HCT116 (cell line): ENCODE data around the gene PARP12. TPM values are rescaled to one million over a fixed set of nuclear protein-coding genes. Genes with fewer than 3 reads are reported as not detected.
A peak's percentile ranks its signal among the peaks of the same experiment; 100 is the strongest.

Source experiments
- ATAC-seq: fragments of 200-7000 bp; cut with Tn5 transposase; 2 replicates; pipeline ENCODE4 v1.9.1; 2020; ENCODE audit warnings: mild to moderate bottlenecking, moderate library complexity
- BruUV-seq: library from RNA; stranded (reverse); fragments of 400-500 nt; replicated peaks from 2 replicates; lab custom pipeline; 2021; lab: Mats Ljungman, UMichigan
- CTCF ChIA-PET: fragments of 300-600 bp; sonication (Branson Sonifier 250); formaldehyde crosslinking; loops from one replicate; lab custom pipeline; 2021; ENCODE audit warnings: antibody characterized with exemption; lab: Charles Lee
- POLR2A ChIA-PET: fragments of 300-600, 350-600 bp; sonication (Branson Sonifier 250); formaldehyde crosslinking; loops from one replicate; lab custom pipeline; 2021; ENCODE audit warnings: antibody characterized with exemption; lab: Charles Lee
- RAD21 ChIA-PET, 2 experiments: fragments of 300-600 bp; sonication (Branson Sonifier 250); formaldehyde crosslinking; loops; one replicate each; lab custom pipeline; 2023; ENCODE audit warnings: low total read pairs in 2 of 2; ENCODE audit not compliant: uncharacterized antibody in 2 of 2, unreplicated experiment in 2 of 2, low non-redundant PET in 1 of 2; lab: Charles Lee
- DNase-seq: peaks from one replicate; pipeline ENCODE4 v3.0.0-alpha.2; 2010; ENCODE audit warnings: low read depth, low spot score
- H2AFZ ChIP-seq: fragments of 200-600 bp; shearing (Covaris generic), sonication (generic); 2 replicates; pipeline ENCODE4 v1.6.1; 2017; ENCODE audit warnings: low read depth, mixed run types, mixed read lengths, antibody characterized with exemption, low read length; ENCODE audit not compliant: poor library complexity, severe bottlenecking
- H3K27ac ChIP-seq: 2 replicates; pipeline ENCODE4 v1.5.1; 2012; ENCODE audit warnings: low read depth, low read length
- H3K27me3 ChIP-seq: fragments of 200-600 bp; sonication (generic); 2 replicates; pipeline ENCODE4 v1.6.1; 2016; ENCODE audit warnings: mixed run types, low read length, mixed read lengths; ENCODE audit not compliant: insufficient read depth
- H3K36me3 ChIP-seq, 2 experiments: fragments of 200-500 bp in 1 of 2; fragments of 200-600 bp in 1 of 2; sonication (Bioruptor generic) in 1 of 2; sonication (generic) in 1 of 2; 2 replicates each; pipeline versions ENCODE4 v1.5.1 to v1.6.1; 2014 to 2016; ENCODE audit warnings: low read length in 2 of 2, inconsistent platforms in 1 of 2, mixed read lengths in 1 of 2, mixed run types in 1 of 2; ENCODE audit not compliant: insufficient read depth in 2 of 2, control insufficient read depth in 1 of 2
- H3K4me1 ChIP-seq, 2 experiments: fragments of 200-600 bp in 1 of 2; sonication (generic) in 1 of 2; 2 replicates each; pipeline versions ENCODE4 v1.5.1 to v1.6.1; 2012 to 2017; ENCODE audit warnings: low read length in 2 of 2, inconsistent platforms in 1 of 2, mild to moderate bottlenecking in 1 of 2, mixed read lengths in 1 of 2, mixed run types in 1 of 2, moderate library complexity in 1 of 2; ENCODE audit not compliant: insufficient read depth in 2 of 2, control insufficient read depth in 1 of 2
- H3K4me2 ChIP-seq: fragments of 200-600 bp; sonication (generic); 2 replicates; pipeline ENCODE4 v1.6.1; 2017; ENCODE audit warnings: mixed run types, low read length, mixed read lengths
- H3K4me3 ChIP-seq, 2 experiments: fragments of 200-600 bp in 1 of 2; sonication (generic) in 1 of 2; replicated peaks in 1 of 2; 2 replicates each; pipeline ENCODE4 v1.5.1; 2011 to 2016; ENCODE audit warnings: low read length in 2 of 2, control low read depth in 1 of 2, low read depth in 1 of 2, mild to moderate bottlenecking in 1 of 2, mixed read lengths in 1 of 2, mixed run types in 1 of 2
- H3K79me2 ChIP-seq: fragments of 200-600 bp; sonication (generic); 2 replicates; pipeline ENCODE4 v1.6.1; 2017; ENCODE audit warnings: mild to moderate bottlenecking, mixed run types, low read length, moderate library complexity, mixed read lengths; ENCODE audit not compliant: insufficient read depth
- H3K9ac ChIP-seq: fragments of 200-600 bp; sonication (generic); 2 replicates; pipeline ENCODE4 v1.6.1; 2016; ENCODE audit warnings: low read length, mixed read lengths
- H3K9me2 ChIP-seq: fragments of 200-600 bp; sonication (generic), shearing (Covaris generic); 2 replicates; pipeline ENCODE4 v1.6.1; 2017; ENCODE audit warnings: mixed run types, mild to moderate bottlenecking, moderate library complexity; ENCODE audit not compliant: insufficient read depth
- H3K9me3 ChIP-seq, 2 experiments: fragments of 200-500 bp in 1 of 2; fragments of 200-600 bp in 1 of 2; sonication (Bioruptor generic) in 1 of 2; sonication (generic) in 1 of 2; 2 replicates each; pipeline ENCODE4 v1.6.1; 2014 to 2017; ENCODE audit warnings: low read length in 2 of 2, mixed read lengths in 2 of 2, inconsistent platforms in 1 of 2, low read depth in 1 of 2, mild to moderate bottlenecking in 1 of 2, mixed run types in 1 of 2, moderate library complexity in 1 of 2; ENCODE audit not compliant: control insufficient read depth in 1 of 2, insufficient read depth in 1 of 2
- H4K20me1 ChIP-seq: fragments of 200-600 bp; sonication (generic), shearing (Covaris generic); 2 replicates; pipeline ENCODE4 v1.6.1; 2017; ENCODE audit warnings: mixed run types, mild to moderate bottlenecking, moderate library complexity; ENCODE audit not compliant: insufficient read depth
- CEBPB ChIP-seq: IDR thresholded peaks from 2 replicates; pipeline ENCODE4 v1.6.1; 2012; ENCODE audit warnings: low read depth
- EGR1 ChIP-seq: IDR thresholded peaks from 2 replicates; pipeline ENCODE4 v1.6.1; 2012; ENCODE audit warnings: low read depth
- ELF1 ChIP-seq: IDR thresholded peaks from 2 replicates; pipeline ENCODE4 v1.6.1; 2012; ENCODE audit warnings: low read depth, borderline replicate concordance
- EZH2 ChIP-seq: fragments of 200-600 bp; sonication (generic); IDR thresholded peaks from 2 replicates; pipeline ENCODE4 v1.6.1; 2017; ENCODE audit warnings: antibody characterized with exemption, mixed run types
- JUND ChIP-seq: IDR thresholded peaks from 2 replicates; pipeline ENCODE4 v1.6.1; 2012
- POLR2A ChIP-seq: IDR thresholded peaks from 2 replicates; pipeline ENCODE4 v1.7.0; 2011; ENCODE audit warnings: borderline replicate concordance; ENCODE audit not compliant: insufficient read depth, insufficient read length; ENCODE audit errors: extremely low read depth
- POLR2AphosphoS5 ChIP-seq: IDR thresholded peaks from 2 replicates; pipeline ENCODE4 v1.6.1; 2011; ENCODE audit warnings: mild to moderate bottlenecking, low read depth, low read length, moderate library complexity
- RAD21 ChIP-seq: IDR thresholded peaks from 2 replicates; pipeline ENCODE4 v1.6.1; 2012; ENCODE audit warnings: low read depth, mild to moderate bottlenecking
- SIN3A ChIP-seq: IDR thresholded peaks from 2 replicates; pipeline ENCODE4 v1.6.1; 2012; ENCODE audit warnings: low read depth
- SP1 ChIP-seq: IDR thresholded peaks from 2 replicates; pipeline ENCODE4 v1.6.1; 2012; ENCODE audit warnings: low read depth
- TCF7L2 ChIP-seq: IDR thresholded peaks from 2 replicates; pipeline ENCODE4 v1.7.0; 2011; ENCODE audit warnings: borderline replicate concordance, inconsistent platforms; ENCODE audit not compliant: insufficient read depth, insufficient read length; ENCODE audit errors: extremely low read depth
- ZNF274 ChIP-seq: fragments of 200-500 bp; sonication (Bioruptor generic); IDR thresholded peaks from 2 replicates; pipeline ENCODE4 v1.6.1; 2014; ENCODE audit warnings: mild to moderate bottlenecking, low read depth, low read length, inconsistent platforms
- intact Hi-C: fragments of 100-400 bp; cut with micrococcal nuclease; formaldehyde crosslinking; loops from 2 replicates; pipeline ENCODE4 v1.10.0; 2022
- total RNA-seq: library from RNA; stranded (reverse); gene quantifications from one replicate; pipeline ENCODE4 v1.2.1, GENCODE V29; 2021; ENCODE audit not compliant: unreplicated experiment
- TF ChIP-seq, protein P1 (sequence below): IDR thresholded peaks from 2 replicates; pipeline ENCODE4 v1.6.1; 2012

Gene PARP12
- total RNA-seq, 1 experiment from 2014 or later, result 17.7 TPM

DNA sequence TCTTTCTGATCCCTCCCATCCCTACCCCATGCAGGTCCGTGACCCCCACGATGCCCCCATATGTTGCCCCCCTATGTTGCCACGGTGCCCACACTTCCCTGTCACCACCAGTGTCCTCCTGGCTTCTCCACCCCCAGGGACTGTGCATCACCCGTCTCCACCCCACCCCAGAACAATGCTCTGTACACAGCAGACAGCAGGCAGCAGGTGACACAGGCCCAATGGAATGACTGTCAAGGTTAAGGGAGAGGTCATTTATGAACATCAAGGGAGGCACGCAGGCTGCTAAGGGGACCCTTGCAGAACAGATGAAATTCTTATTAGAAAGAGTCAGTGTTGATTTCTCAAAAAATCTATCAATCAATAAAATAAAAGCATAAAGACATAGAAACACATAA is 71.5 kb downstream of the PARP12 start:
- TF ChIP-seq JUND, result peak; percentile 29
- TF ChIP-seq TCF7L2, result no peak
- 0 out of 2 replicates have a peak, but pooled peaks have one; percentile 24 for TF ChIP-seq SP1
- intact Hi-C loops, result no loop called here
- Histone ChIP-seq H3K79me2 (no peaks in the 10 kb centered on the region), H3K9me2 (no peaks in the 10 kb centered on the region), H3K4me1 (peaks cover 0 to 18% of the 10 kb centered on the region in 2 experiments; a peak in 1 of 4 replicates), H4K20me1 (no peaks in the 10 kb centered on the region), H3K27ac (no peak overlapping the region), H3K4me2 (peak overlapping the region; percentile 45), H3K9ac (no peak overlapping the region), H3K36me3 (no peaks in the 10 kb centered on the region), H3K9me3 (no peaks in the 10 kb centered on the region), H2AFZ (no peak overlapping the region), H3K4me3 (no peak overlapping the region), H3K27me3 (no peaks in the 10 kb centered on the region)
- POLR2A ChIA-PET, result no interaction called here
- ATAC-seq (peak; percentile 87), DNase-seq (peak; percentile 16)
- BruUV-seq, result no TSS peak
- CTCF ChIA-PET, result no interaction called here
- RAD21 ChIA-PET, result no interaction called here

DNA sequence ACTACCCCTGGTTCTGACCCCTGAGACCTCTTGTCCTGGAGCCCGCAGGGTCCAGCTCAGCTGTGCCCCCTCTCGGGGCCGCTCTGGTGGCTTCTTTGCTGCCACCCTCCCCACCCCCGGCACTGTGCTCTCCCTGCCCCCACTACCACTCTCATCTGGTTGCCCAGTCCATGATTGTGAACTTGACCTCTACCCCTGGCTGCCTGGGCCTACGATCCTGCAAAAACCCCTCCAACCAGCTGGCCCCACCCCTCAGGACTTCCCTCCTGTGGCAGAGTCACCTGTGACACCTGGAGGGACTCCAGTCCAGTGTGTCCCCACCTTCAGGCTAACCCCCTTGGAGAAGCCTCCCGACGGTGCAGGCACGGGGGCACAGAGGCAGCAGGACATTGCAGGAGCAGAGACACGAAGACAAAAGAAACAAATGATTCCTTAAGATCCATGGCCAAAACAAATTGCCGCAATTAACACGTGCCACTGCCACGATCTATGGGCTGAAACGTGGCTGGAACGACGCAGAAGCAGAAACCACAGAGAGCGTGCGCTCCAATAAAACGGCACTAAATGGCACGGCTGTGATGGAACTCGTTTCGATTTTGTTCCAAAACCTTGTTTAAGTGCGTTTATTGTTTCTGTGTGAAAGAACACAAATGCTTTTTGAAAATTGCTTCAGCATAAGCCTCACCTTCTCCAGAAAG is 72.0 kb downstream of the PARP12 start:
- POLR2A ChIA-PET, result no interaction called here
- TF ChIP-seq CEBPB (no peak), ELF1 (no peak), POLR2AphosphoS5 (no peak), EGR1 (no peak), JUND (no peak), RAD21 (no peak), EZH2 (no peak), POLR2A (no peak), SIN3A (no peak), ZNF274 (no peak)
- TF ChIP-seq, protein P1, sequence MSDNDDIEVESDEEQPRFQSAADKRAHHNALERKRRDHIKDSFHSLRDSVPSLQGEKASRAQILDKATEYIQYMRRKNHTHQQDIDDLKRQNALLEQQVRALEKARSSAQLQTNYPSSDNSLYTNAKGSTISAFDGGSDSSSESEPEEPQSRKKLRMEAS, result no peak
- intact Hi-C loops, result no loop called here

More for the DNA sequence above, 72.0 kb downstream of the PARP12 start:
- ChIA-PET RAD21 (no interaction called here), CTCF (no interaction called here)
- no peaks in the 10 kb centered on the region for H3K9me2 ChIP-seq
- ATAC-seq (no peak), DNase-seq (no peak)
- no peak overlapping the region for H3K27ac ChIP-seq
- no peaks in the 10 kb centered on the region for H3K79me2 ChIP-seq
- H3K27me3 ChIP-seq, result no peaks in the 10 kb centered on the region
- H3K36me3 ChIP-seq, result no peaks in the 10 kb centered on the region
- H4K20me1 ChIP-seq, result no peaks in the 10 kb centered on the region
- H3K4me2 ChIP-seq, result peak overlapping the region; percentile 45
- no peak overlapping the region for H3K9ac ChIP-seq
- H2AFZ ChIP-seq, result no peak overlapping the region
- peaks cover 0 to 18% of the 10 kb centered on the region in 2 experiments; a peak in 1 of 4 replicates for H3K4me1 ChIP-seq
- H3K9me3 ChIP-seq, result no peaks in the 10 kb centered on the region
- H3K4me3 ChIP-seq, result no peak overlapping the region
- no TSS peak for BruUV-seq
